GM10266 (cell line): ENCODE measurements around the gene KRTAP9-7.
"Not testable (repeated sequence)": the region's sequence is repeated elsewhere in the genome, so short reads cannot be mapped to it uniquely, and the experiment has no call there.

Source experiments
- DNase-seq: peaks from one replicate; pipeline ENCODE4 v3.0.0; 2012; ENCODE audit errors: extremely low spot score
- CTCF ChIP-seq: IDR thresholded peaks from 2 replicates; pipeline ENCODE4 v1.5.1; 2012; ENCODE audit warnings: mild to moderate bottlenecking, low read depth; ENCODE audit not compliant: control insufficient read depth, insufficient read depth; ENCODE audit errors: missing control alignments

The KRTAP9-7 gene

DNA sequence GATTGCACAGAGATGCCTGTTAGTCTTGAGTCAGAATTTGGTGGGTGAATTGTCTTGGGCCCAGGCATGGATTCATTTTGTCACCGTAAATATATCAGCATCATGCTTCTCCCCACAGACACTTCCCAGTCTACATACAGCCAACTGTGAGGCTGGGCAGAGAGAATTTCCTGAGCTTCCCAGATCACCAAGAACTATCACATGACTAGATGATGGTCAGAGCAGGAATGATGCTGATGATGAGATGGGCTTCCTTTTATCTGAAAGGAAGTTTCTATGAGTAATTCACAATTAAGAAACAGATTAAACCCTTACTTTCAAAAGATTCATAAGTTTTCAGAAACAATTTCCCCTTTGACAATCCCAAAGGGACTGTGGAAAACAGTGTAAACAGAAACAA is 20.6 kb upstream of the KRTAP9-7 start:
- DNase-seq = no peak
- no peak for TF ChIP-seq CTCF

DNA sequence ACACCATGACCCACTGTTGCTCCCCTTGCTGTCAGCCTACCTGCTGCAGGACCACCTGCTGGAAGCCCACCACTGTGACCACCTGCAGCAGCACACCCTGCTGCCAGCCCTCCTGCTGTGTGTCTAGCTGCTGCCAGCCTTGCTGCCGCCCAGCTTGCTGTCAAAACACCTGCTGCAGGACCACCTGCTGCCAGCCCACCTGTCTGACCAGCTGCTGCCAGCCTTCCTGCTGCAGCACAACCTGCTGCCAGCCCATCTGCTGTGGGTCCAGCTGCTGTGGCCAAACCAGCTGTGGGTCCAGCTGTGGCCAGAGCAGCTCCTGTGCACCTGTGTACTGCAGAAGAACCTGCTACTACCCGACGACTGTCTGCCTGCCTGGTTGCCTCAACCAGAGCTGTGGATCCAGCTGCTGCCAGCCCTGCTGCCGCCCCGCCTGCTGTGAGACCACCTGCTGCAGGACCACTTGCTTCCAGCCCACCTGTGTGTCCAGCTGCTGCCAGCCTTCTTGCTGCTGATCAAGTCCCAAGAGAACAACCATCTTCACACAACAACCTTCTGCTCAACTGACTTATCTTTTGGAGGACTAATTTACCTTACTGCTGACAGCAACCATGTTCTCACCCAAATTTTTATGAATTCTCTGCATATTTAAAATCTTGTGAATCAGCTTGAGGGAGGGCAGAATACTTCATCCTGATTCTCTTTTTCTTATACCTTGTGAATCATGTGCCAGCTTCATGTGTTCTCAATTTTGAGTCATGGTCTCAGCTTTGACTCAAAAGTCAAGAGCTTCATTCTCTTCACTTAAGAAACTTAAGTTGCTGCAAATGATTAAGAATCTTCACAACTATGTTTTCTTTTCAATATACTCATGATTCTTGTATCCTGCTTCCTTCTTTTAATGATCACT is 19.9 kb upstream of the KRTAP9-7 start, which contains the start of gene KRTAP9-9:
Gene KRTAP9-9 (plus strand): TSS at position 4 of the 910 bp plus-strand sequence.
- not testable (repeated sequence) for DNase-seq

GRCh38 chr17:41256291-41256685 is 19.2 kb upstream of the KRTAP9-7 start:
- no peak for TF ChIP-seq CTCF
- peak; percentile 0 for DNase-seq

DNA sequence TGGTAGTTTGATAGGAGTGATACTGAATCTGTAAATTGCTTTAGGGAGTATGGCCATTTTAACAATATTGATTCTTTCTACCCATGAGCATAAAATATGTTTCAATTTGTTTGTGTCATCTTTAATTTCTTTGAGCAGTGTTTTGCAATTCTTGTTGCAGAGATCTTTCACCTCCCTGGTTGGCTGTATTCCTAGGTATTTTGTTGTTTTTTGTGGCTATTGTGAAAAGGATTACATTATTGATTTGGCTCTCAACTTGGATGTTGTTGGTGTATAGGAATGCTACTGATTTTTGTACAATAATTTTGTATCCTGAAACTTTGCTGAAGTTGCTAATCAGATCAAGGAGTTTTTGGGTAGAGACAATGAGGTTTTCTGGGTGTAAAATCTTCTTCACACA is 17.1 kb upstream of the KRTAP9-7 start:
- no peak for DNase-seq
- no peak for TF ChIP-seq CTCF

GRCh38 chr17:41263212-41263611 is 12.3 kb upstream of the KRTAP9-7 start:
- TF ChIP-seq CTCF = no peak
- peak; percentile 0 for DNase-seq

DNA sequence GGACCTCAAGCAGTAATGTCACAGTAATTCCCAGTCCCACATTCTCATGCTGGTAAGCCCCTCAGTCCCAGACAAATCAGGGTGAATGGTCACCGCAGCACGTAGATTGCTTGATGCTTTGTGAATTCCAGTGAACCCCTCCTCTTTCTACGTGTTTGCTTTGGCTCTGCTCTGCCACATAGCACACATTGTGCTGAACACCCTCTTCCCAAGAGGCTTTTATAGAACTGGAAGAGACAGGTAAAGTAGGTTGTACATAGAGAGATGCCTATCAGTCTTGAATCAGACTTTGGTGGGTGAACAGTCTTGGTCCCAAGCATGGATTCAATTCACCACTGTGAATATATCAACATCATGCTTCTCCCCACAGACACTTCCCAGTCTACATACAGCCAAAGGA is 10.9 kb upstream of the KRTAP9-7 start:
- TF ChIP-seq CTCF = no peak
- DNase-seq = peak; percentile 0

DNA sequence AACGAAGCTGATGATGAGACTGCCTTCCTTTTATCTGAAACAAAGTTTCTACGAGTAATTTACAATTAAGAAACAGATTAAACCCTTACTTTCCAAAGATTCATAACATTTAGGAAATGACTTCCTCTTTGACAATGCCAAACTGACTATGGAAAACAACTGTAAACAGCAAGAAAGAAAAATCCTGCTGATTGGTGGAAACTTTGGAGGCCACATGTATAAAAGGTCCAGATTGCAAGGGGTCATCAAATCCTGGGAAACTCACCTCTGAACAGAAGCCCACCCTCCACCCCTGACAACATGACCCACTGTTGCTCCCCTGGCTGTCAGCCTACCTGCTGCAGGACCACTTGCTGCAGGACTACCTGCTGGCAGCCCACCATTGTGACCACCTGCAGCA is 10.4 kb upstream of the KRTAP9-7 start, which contains the start of gene KRTAP9-6:
Gene KRTAP9-6 (plus strand): TSS at position 301 of the 400 bp plus-strand sequence. CDS start 0 bp downstream, at position 301.
- DNase-seq = no peak
- TF ChIP-seq CTCF = no peak
